Measurements from ENCODE around the gene CREB3L2.

Gene CREB3L2

GRCh38 chr7:137932881-137933269 lies 69.0 kb downstream of the CREB3L2 start:
- no peaks in the 10 kb centered on the region for H3K9me3 ChIP-seq (ENCODE audit: insufficient read depth, low read length)
- H3K9me2 ChIP-seq (replicated peaks; ENCODE audit: insufficient read depth, low read length): no peaks in the 10 kb centered on the region
- no peak overlapping the region for H3K9ac ChIP-seq (ENCODE audit: low read length)
- H3K27me3 ChIP-seq (ENCODE audit: low read length): no peaks in the 10 kb centered on the region
- no peak overlapping the region for H2AFZ ChIP-seq (ENCODE audit: low read depth, low read length, severe bottlenecking)
- H3K27ac ChIP-seq (ENCODE audit: low read depth, low read length): no peak overlapping the region
- TF ChIP-seq CTCF (IDR thresholded peaks at IDR 0.05; ENCODE audit: insufficient read depth, low read length, poor library complexity, severe bottlenecking) (no peak), EZH2phosphoT487 (conservative IDR thresholded peaks at IDR 0.05; ENCODE audit: low read length) (no peak)
- no peaks in the 10 kb centered on the region for H3K36me3 ChIP-seq (ENCODE audit: low read length)
- H3K79me2 ChIP-seq (ENCODE audit: insufficient read depth, low read length): no peaks in the 10 kb centered on the region
- no peak overlapping the region for H3K4me2 ChIP-seq (ENCODE audit: low read depth, low read length, poor library complexity, severe bottlenecking)
- no peaks in the 10 kb centered on the region for H4K20me1 ChIP-seq (ENCODE audit: low read depth, low read length)
- no peak overlapping the region for H3K4me3 ChIP-seq (ENCODE audit: insufficient read depth, low read length, poor library complexity, severe bottlenecking)
- H3F3A ChIP-seq (ENCODE audit: insufficient read depth): no peaks in the 10 kb centered on the region

DNA sequence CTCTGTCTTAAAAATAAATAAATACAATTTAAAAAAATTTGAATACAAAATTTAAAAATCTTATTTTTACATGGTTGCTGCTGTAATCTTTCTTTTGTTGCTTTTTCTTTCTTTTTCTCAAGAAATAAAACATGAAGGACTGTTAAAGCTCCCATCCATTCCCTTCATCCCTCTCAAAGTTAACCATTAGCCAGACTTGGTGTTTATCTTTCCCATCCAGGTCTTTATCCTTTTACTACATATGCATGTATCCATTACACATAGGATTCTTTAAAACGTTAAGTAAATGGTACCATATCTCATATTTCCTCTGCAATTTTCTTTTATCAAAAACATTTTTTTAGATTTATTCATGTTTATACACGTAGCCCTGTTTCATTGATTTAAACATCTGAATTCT lies 70.1 kb downstream of the CREB3L2 start:
- Histone ChIP-seq H4K20me1 (ENCODE audit: low read depth, low read length) (no peaks in the 10 kb centered on the region), H3K4me2 (ENCODE audit: low read depth, low read length, poor library complexity, severe bottlenecking) (no peak overlapping the region), H2AFZ (ENCODE audit: low read depth, low read length, severe bottlenecking) (no peak overlapping the region), H3K27ac (ENCODE audit: low read depth, low read length) (no peak overlapping the region), H3K36me3 (ENCODE audit: low read length) (no peaks in the 10 kb centered on the region), H3K9me2 (replicated peaks; ENCODE audit: insufficient read depth, low read length) (no peaks in the 10 kb centered on the region), H3F3A (ENCODE audit: insufficient read depth) (no peaks in the 10 kb centered on the region), H3K27me3 (ENCODE audit: low read length) (no peaks in the 10 kb centered on the region), H3K79me2 (ENCODE audit: insufficient read depth, low read length) (no peaks in the 10 kb centered on the region), H3K4me3 (ENCODE audit: insufficient read depth, low read length, poor library complexity, severe bottlenecking) (no peak overlapping the region), H3K9ac (ENCODE audit: low read length) (no peak overlapping the region), H3K9me3 (ENCODE audit: insufficient read depth, low read length) (no peaks in the 10 kb centered on the region)
- TF ChIP-seq EZH2phosphoT487 (conservative IDR thresholded peaks at IDR 0.05; ENCODE audit: low read length) (no peak), CTCF (IDR thresholded peaks at IDR 0.05; ENCODE audit: insufficient read depth, low read length, poor library complexity, severe bottlenecking) (no peak)

DNA sequence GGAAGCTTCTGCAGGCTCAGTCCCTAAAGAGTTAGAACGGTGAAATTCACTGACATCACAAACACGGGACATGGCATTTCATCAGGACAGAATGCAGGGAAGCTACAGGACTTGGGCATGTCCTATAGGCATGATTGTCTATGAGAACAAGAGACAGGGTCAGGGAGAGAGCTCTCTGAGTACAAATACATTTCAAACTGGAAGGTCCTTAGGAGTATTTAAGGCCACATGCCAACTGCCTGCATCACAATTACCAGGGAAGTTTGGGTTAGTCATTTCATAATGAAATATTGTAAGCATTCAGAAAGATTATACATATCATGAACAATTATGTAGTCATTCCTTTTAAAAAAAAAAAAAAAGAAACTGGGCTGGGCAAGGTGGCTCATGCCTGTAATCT lies 71.3 kb downstream of the CREB3L2 start:
- H3K4me3 ChIP-seq (ENCODE audit: insufficient read depth, low read length, poor library complexity, severe bottlenecking): no peak overlapping the region
- no peaks in the 10 kb centered on the region for H3K27me3 ChIP-seq (ENCODE audit: low read length)
- no peaks in the 10 kb centered on the region for H4K20me1 ChIP-seq (ENCODE audit: low read depth, low read length)
- no peaks in the 10 kb centered on the region for H3F3A ChIP-seq (ENCODE audit: insufficient read depth)
- H3K9ac ChIP-seq (ENCODE audit: low read length): no peak overlapping the region
- H3K9me2 ChIP-seq (replicated peaks; ENCODE audit: insufficient read depth, low read length): no peaks in the 10 kb centered on the region
- H3K79me2 ChIP-seq (ENCODE audit: insufficient read depth, low read length): no peaks in the 10 kb centered on the region
- H3K27ac ChIP-seq (ENCODE audit: low read depth, low read length): no peak overlapping the region
- no peak overlapping the region for H3K4me2 ChIP-seq (ENCODE audit: low read depth, low read length, poor library complexity, severe bottlenecking)
- H3K9me3 ChIP-seq (ENCODE audit: insufficient read depth, low read length): no peaks in the 10 kb centered on the region
- H2AFZ ChIP-seq (ENCODE audit: low read depth, low read length, severe bottlenecking): no peak overlapping the region
- no peaks in the 10 kb centered on the region for H3K36me3 ChIP-seq (ENCODE audit: low read length)
- TF ChIP-seq EZH2phosphoT487 (conservative IDR thresholded peaks at IDR 0.05; ENCODE audit: low read length) (no peak), CTCF (IDR thresholded peaks at IDR 0.05; ENCODE audit: insufficient read depth, low read length, poor library complexity, severe bottlenecking) (no peak)

- no peaks in the 10 kb centered on the region for H3K36me3 ChIP-seq (ENCODE audit: low read length)
- no peak overlapping the region for H3K4me2 ChIP-seq (ENCODE audit: low read depth, low read length, poor library complexity, severe bottlenecking)
- no peak overlapping the region for H3K27ac ChIP-seq (ENCODE audit: low read depth, low read length)
- no peaks in the 10 kb centered on the region for H4K20me1 ChIP-seq (ENCODE audit: low read depth, low read length)
- no peak overlapping the region for H3K9ac ChIP-seq (ENCODE audit: low read length)
- H3K9me2 ChIP-seq (replicated peaks; ENCODE audit: insufficient read depth, low read length): no peaks in the 10 kb centered on the region
- no peak overlapping the region for H3K4me3 ChIP-seq (ENCODE audit: insufficient read depth, low read length, poor library complexity, severe bottlenecking)
- no peaks in the 10 kb centered on the region for H3F3A ChIP-seq (ENCODE audit: insufficient read depth)
- H3K79me2 ChIP-seq (ENCODE audit: insufficient read depth, low read length): no peaks in the 10 kb centered on the region
- H2AFZ ChIP-seq (ENCODE audit: low read depth, low read length, severe bottlenecking): no peak overlapping the region
- no peaks in the 10 kb centered on the region for H3K9me3 ChIP-seq (ENCODE audit: insufficient read depth, low read length)
- TF ChIP-seq CTCF (IDR thresholded peaks at IDR 0.05; ENCODE audit: insufficient read depth, low read length, poor library complexity, severe bottlenecking) (no peak), EZH2phosphoT487 (conservative IDR thresholded peaks at IDR 0.05; ENCODE audit: low read length) (no peak)
- H3K27me3 ChIP-seq (ENCODE audit: low read length): no peaks in the 10 kb centered on the region
Measured at GRCh38 chr7:137928626-137929025, 73.3 kb downstream of the CREB3L2 start.

Data from SU-DHL-6 (cell line).